ENCODE measurements around the gene SLC24A4. TPM values are rescaled to one million over a fixed set of nuclear protein-coding genes. Genes with fewer than 3 reads are reported as not detected.
A peak's percentile ranks its signal among the peaks of the same experiment; 100 is the strongest.

The SLC24A4 gene
- total RNA-seq, 1 donor from 2014 or later: 0.34 TPM

DNA sequence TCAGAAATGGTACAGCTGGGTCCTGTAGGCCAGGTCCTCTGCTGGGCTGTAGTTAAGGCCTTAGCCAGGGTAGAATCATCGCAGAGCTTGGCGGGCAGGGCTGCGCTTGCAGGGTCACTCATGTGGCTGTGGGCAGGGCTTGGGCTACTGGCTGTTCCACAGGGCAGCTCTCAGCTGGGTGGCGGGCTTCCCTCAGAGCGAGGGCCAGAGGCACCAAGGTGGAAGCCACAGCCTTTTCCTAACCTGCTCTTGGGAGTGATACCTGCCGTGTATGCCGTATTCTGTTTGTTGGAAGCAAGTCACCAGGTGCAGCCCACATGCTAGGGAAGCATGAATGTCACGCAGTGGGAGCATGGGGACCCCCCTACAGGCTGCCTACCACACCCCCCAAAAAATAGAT is 120.8 kb downstream of the SLC24A4 start:
- DNase-seq: no peak
- TF ChIP-seq, protein P1, sequence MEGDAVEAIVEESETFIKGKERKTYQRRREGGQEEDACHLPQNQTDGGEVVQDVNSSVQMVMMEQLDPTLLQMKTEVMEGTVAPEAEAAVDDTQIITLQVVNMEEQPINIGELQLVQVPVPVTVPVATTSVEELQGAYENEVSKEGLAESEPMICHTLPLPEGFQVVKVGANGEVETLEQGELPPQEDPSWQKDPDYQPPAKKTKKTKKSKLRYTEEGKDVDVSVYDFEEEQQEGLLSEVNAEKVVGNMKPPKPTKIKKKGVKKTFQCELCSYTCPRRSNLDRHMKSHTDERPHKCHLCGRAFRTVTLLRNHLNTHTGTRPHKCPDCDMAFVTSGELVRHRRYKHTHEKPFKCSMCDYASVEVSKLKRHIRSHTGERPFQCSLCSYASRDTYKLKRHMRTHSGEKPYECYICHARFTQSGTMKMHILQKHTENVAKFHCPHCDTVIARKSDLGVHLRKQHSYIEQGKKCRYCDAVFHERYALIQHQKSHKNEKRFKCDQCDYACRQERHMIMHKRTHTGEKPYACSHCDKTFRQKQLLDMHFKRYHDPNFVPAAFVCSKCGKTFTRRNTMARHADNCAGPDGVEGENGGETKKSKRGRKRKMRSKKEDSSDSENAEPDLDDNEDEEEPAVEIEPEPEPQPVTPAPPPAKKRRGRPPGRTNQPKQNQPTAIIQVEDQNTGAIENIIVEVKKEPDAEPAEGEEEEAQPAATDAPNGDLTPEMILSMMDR (IDR thresholded peaks at IDR 0.05; ENCODE audit: partially characterized antibody, unreplicated experiment): no peak
- Mint-ChIP-seq H3K27me3 (ENCODE audit: unreplicated experiment) (peaks cover 8% of the 10 kb centered on the region), H3K9me3 (ENCODE audit: unreplicated experiment) (peaks cover 6% of the 10 kb centered on the region), H3K27ac (ENCODE audit: unreplicated experiment) (no peak overlapping the region), H3K36me3 (ENCODE audit: unreplicated experiment) (no peaks in the 10 kb centered on the region), H3K4me1 (ENCODE audit: low read depth, unreplicated experiment) (no peaks in the 10 kb centered on the region), H3K4me3 (ENCODE audit: unreplicated experiment) (no peak overlapping the region)

GRCh38 chr14:92446771-92447170 is 123.8 kb downstream of the SLC24A4 start:
- Mint-ChIP-seq H3K36me3 (ENCODE audit: unreplicated experiment) (no peaks in the 10 kb centered on the region), H3K27me3 (ENCODE audit: unreplicated experiment) (peaks cover 5% of the 10 kb centered on the region), H3K4me1 (ENCODE audit: low read depth, unreplicated experiment) (peaks cover 10% of the 10 kb centered on the region), H3K4me3 (ENCODE audit: unreplicated experiment) (no peak overlapping the region), H3K9me3 (ENCODE audit: unreplicated experiment) (peaks cover 6% of the 10 kb centered on the region), H3K27ac (ENCODE audit: unreplicated experiment) (no peak overlapping the region)
- TF ChIP-seq, protein P1 (IDR thresholded peaks at IDR 0.05; ENCODE audit: partially characterized antibody, unreplicated experiment): no peak
- no peak for DNase-seq

DNA sequence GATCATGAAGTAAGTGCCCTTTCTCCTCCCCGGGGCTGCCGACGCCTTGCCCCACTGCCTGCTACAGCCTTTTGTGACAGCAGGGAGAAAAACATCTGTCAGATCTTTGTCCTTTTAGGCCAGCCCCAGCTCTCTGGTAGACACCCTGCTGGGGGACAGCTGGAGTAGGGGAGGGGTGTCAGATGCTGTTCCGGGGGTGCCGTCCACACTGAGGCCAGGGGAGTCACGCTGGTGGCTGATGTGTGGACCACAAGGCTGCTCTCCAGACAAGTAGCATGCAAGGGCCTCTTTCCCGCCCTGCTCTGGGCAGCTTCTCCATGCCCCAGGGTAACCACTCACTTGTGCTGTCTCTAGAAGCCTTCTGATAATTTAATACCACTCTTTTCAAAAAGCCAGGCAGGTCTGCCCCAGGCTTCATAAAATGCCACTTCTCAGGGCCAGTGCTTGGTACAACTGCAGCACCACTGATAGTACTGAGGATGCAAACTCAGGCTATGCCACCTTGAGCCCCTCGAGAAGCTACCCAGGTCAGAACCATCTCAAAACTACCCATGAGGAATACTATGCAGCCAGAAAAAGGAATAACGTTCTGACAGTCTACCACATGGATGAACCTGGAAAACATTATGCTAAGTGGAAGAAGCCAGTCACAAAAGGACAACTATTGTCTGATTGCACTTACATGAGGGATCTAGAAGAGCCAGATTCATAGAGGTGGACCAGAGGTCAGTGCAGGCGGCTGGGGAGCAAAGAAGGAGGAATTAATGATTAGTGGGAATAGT is 124.6 kb downstream of the SLC24A4 start:
- no peak for DNase-seq
- H3K9me3 Mint-ChIP-seq (ENCODE audit: unreplicated experiment): peaks cover 6% of the 10 kb centered on the region
- H3K36me3 Mint-ChIP-seq (ENCODE audit: unreplicated experiment): no peaks in the 10 kb centered on the region
- TF ChIP-seq, protein P1 (IDR thresholded peaks at IDR 0.05; ENCODE audit: partially characterized antibody, unreplicated experiment): no peak
- no peak overlapping the region for H3K4me3 Mint-ChIP-seq (ENCODE audit: unreplicated experiment)
- peaks cover 5% of the 10 kb centered on the region for H3K27me3 Mint-ChIP-seq (ENCODE audit: unreplicated experiment)
- no peak overlapping the region for H3K27ac Mint-ChIP-seq (ENCODE audit: unreplicated experiment)
- H3K4me1 Mint-ChIP-seq (ENCODE audit: low read depth, unreplicated experiment): peaks cover 10% of the 10 kb centered on the region

DNA sequence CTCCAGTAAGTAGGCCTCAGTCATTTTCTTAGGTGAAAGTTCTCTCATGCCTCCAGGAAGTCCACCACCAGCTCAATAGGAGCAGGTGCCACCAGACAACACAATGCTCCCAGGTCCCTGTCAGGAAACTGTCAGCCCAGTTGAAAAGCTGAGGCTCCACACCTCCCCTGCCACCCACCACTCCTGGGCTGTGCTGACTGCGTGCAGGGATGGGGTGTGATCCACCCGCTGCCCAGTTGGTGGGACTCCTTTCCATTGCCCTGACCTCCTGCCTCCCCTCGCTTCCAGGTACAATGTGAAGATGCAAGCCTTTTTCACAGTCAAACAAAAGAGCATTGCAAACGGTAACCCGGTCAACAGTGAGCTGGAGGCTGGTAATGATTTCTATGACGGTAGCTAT is 125.8 kb downstream of the SLC24A4 start:
- no peaks in the 10 kb centered on the region for H3K36me3 Mint-ChIP-seq (ENCODE audit: unreplicated experiment)
- H3K9me3 Mint-ChIP-seq (ENCODE audit: unreplicated experiment): peaks cover 6% of the 10 kb centered on the region
- no peak for DNase-seq
- H3K27ac Mint-ChIP-seq (ENCODE audit: unreplicated experiment): no peak overlapping the region
- peaks cover 10% of the 10 kb centered on the region for H3K4me1 Mint-ChIP-seq (ENCODE audit: low read depth, unreplicated experiment)
- no peak overlapping the region for H3K4me3 Mint-ChIP-seq (ENCODE audit: unreplicated experiment)
- TF ChIP-seq, protein P1 (IDR thresholded peaks at IDR 0.05; ENCODE audit: partially characterized antibody, unreplicated experiment): no peak
- peaks cover 5% of the 10 kb centered on the region for H3K27me3 Mint-ChIP-seq (ENCODE audit: unreplicated experiment)

DNA sequence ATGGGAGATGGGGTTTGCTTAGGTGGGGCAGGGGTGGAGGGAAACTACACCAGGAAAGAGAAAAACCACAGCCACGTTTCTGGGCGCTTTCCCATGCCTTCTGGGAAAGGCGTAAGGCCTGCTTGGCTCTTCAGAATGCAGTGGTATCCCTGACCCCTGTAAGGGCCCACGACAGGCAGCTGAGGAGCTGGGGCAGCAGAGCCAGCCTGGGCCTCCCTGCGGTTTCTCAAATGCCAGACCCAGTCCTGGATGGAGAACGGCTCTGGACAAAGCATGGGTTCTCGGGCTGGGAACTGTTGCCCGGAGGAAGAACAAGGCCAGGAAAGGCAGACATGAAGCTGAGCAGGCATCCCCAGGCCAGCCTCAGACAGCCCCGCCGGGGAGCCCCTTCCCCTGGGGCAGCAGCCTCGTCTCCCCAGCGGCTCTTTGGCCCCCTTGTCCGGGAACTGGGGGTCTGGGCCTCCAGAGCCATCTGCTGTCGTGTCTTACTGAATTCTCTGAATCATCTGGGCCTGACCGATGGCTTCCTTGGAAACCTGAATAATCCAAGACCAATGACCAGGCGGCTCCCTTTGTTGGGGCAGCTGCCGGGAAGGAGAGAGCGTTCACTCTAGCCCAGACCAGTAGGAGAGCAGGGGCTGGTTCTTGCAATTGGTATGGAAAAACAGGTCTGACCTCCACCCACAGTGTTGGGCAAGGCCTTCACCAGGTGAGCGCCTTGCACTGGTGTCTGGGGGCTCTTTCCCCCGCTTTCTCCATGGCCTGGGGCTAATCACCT is 126.6 kb downstream of the SLC24A4 start:
- peaks cover 5% of the 10 kb centered on the region for H3K27me3 Mint-ChIP-seq (ENCODE audit: unreplicated experiment)
- H3K4me1 Mint-ChIP-seq (ENCODE audit: low read depth, unreplicated experiment): peaks cover 10% of the 10 kb centered on the region
- no peak for DNase-seq
- no peaks in the 10 kb centered on the region for H3K36me3 Mint-ChIP-seq (ENCODE audit: unreplicated experiment)
- TF ChIP-seq, protein P1 (IDR thresholded peaks at IDR 0.05; ENCODE audit: partially characterized antibody, unreplicated experiment): no peak
- H3K27ac Mint-ChIP-seq (ENCODE audit: unreplicated experiment): peak overlapping the region; percentile 28
- no peak overlapping the region for H3K4me3 Mint-ChIP-seq (ENCODE audit: unreplicated experiment)
- H3K9me3 Mint-ChIP-seq (ENCODE audit: unreplicated experiment): peaks cover 4% of the 10 kb centered on the region

Data from glutamatergic neuron (in vitro differentiated cells).